HEK293T (cell line): Measurements from ENCODE around the gene TRAF6.

Source experiments
- CTCF ChIA-PET: fragments of 350-600 bp; formaldehyde crosslinking; extraction: SDS; loops from one replicate; lab custom pipeline; 2021; ENCODE audit warnings: antibody characterized with exemption, inconsistent platforms; lab: Yijun Ruan, JAX
- POLR2A ChIA-PET: fragments of 350-600 bp; formaldehyde crosslinking; extraction: SDS; loops from one replicate; lab custom pipeline; 2020; ENCODE audit warnings: antibody characterized with exemption, inconsistent platforms; lab: Yijun Ruan, JAX
- DNase-seq: peaks from one replicate; pipeline ENCODE4 v3.0.0; 2012; ENCODE audit warnings: mixed read lengths; ENCODE audit errors: extremely low spot score
- ARNT ChIP-seq: fragments of 450-650 bp; IDR thresholded peaks from 2 replicates; pipeline ENCODE4 v1.6.1; 2017; ENCODE audit warnings: mild to moderate bottlenecking
- BHLHE40 ChIP-seq: fragments of 450-650 bp; IDR thresholded peaks from 2 replicates; pipeline ENCODE4 v1.6.1; 2016; ENCODE audit warnings: mild to moderate bottlenecking, moderate library complexity, borderline replicate concordance
- CTBP1 ChIP-seq: fragments of 450-650 bp; IDR thresholded peaks from 2 replicates; pipeline ENCODE4 v1.6.1; 2016; ENCODE audit warnings: borderline replicate concordance
- ELF4 ChIP-seq: fragments of 450-650 bp; IDR thresholded peaks from 2 replicates; pipeline ENCODE4 v1.6.1; 2017; ENCODE audit warnings: antibody characterized with exemption
- FOXA1 ChIP-seq: fragments of 450-650 bp; IDR thresholded peaks from 2 replicates; pipeline ENCODE4 v1.6.1; 2016; ENCODE audit warnings: mild to moderate bottlenecking
- FOXK2 ChIP-seq: fragments of 450-650 bp; IDR thresholded peaks from 2 replicates; pipeline ENCODE4 v1.6.1; 2016; ENCODE audit warnings: mild to moderate bottlenecking
- FOXM1 ChIP-seq: fragments of 450-650 bp; IDR thresholded peaks from 2 replicates; pipeline ENCODE4 v1.6.1; 2017; ENCODE audit warnings: mild to moderate bottlenecking, borderline replicate concordance
- HDGF ChIP-seq: fragments of 450-650 bp; IDR thresholded peaks from 2 replicates; pipeline ENCODE4 v1.6.1; 2017; ENCODE audit warnings: antibody characterized with exemption, borderline replicate concordance
- L3MBTL2 ChIP-seq: fragments of 450-650 bp; conservative IDR thresholded peaks from 2 replicates; pipeline ENCODE4 v1.6.1; 2016; ENCODE audit warnings: mild to moderate bottlenecking
- LEF1 ChIP-seq: fragments of 450-650 bp; IDR thresholded peaks from 2 replicates; pipeline ENCODE4 v1.6.1; 2017; ENCODE audit warnings: mild to moderate bottlenecking, borderline replicate concordance
- NFRKB ChIP-seq: fragments of 450-650 bp; IDR thresholded peaks from 2 replicates; pipeline ENCODE4 v1.6.1; 2016; ENCODE audit warnings: mild to moderate bottlenecking, moderate library complexity
- PKNOX1 ChIP-seq: fragments of 450-650 bp; IDR thresholded peaks from 2 replicates; pipeline ENCODE4 v1.6.1; 2016
- SP1 ChIP-seq: fragments of 450-650 bp; IDR thresholded peaks from 2 replicates; pipeline ENCODE4 v1.6.1; 2017
- SUZ12 ChIP-seq: fragments of 450-650 bp; IDR thresholded peaks from 2 replicates; pipeline ENCODE4 v1.6.1; 2016; ENCODE audit warnings: mild to moderate bottlenecking
- TARDBP ChIP-seq: fragments of 450-650 bp; IDR thresholded peaks from 2 replicates; pipeline ENCODE4 v1.6.1; 2016
- ZNF384 ChIP-seq: fragments of 450-650 bp; IDR thresholded peaks from 2 replicates; pipeline ENCODE4 v1.6.1; 2016

Gene TRAF6

GRCh38 chr11:36458129-36458915 is 51.8 kb downstream of the TRAF6 start:
- ChIA-PET POLR2A (no interaction called here), CTCF (interaction anchor here (0.7 kb wide), 1 partner anchor 973 kb away, joined by 3 read pairs; no protein-coding TSS in a partner anchor)
- no peak for DNase-seq
- no peak for TF ChIP-seq PKNOX1
- no peak for TF ChIP-seq NFRKB
- TF ChIP-seq FOXK2 = no peak
- no peak for TF ChIP-seq SP1
- TF ChIP-seq FOXA1 = no peak

GRCh38 chr11:36456156-36456555 is 53.9 kb downstream of the TRAF6 start:
- CTCF ChIA-PET = interaction anchor here (0.9 kb wide), 1 partner anchor 12 kb away, joined by 3 read pairs; no protein-coding TSS in a partner anchor

DNA sequence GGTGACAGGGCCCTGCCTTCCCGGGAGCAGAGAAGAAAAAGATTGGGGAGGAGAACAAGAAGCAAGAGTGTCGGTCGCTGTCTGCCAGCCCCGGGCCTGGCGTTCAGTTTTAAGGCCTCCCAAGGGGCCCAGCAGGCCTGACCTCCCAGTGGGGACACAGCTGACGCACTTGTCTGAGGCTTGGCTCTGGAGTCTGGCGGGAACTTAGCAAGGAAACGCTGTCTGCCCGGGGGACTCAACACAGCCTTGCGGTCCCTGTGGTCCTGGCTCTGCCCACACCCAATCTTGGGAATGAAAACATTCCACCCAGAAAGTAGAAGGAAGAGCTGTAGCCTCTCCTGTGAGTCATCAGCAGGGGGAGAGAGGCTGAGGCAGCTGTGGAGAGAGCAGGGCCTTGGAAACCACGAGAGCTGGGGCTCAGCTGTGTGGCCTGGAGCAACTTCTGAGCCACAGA is 54.4 kb downstream of the TRAF6 start:
- DNase-seq = no peak

More at GRCh38 chr11:36456156-36456555, 53.9 kb downstream of the TRAF6 start:
- DNase-seq = no peak
- POLR2A ChIA-PET = interaction anchor here (0.7 kb wide), 1 partner anchor 35 kb away, joined by 3 read pairs; no protein-coding TSS in a partner anchor
- TF ChIP-seq SUZ12 = no peak
- no peak for TF ChIP-seq SP1
- TF ChIP-seq LEF1 = no peak
- TF ChIP-seq TARDBP = no peak

GRCh38 chr11:36454941-36455631 is 55.0 kb downstream of the TRAF6 start:
- no peak for DNase-seq
- ChIA-PET POLR2A (no interaction called here), CTCF (interaction anchor here (0.9 kb wide), 1 partner anchor 13 kb away, joined by 3 read pairs; no protein-coding TSS in a partner anchor)
- TF ChIP-seq ARNT (no peak), FOXM1 (no peak), SP1 (no peak), FOXK2 (no peak), ZNF384 (no peak), CTBP1 (no peak), BHLHE40 (no peak), LEF1 (no peak), L3MBTL2 (no peak), NFRKB (no peak), ELF4 (no peak), TARDBP (no peak), PKNOX1 (no peak), SUZ12 (no peak), HDGF (no peak), FOXA1 (no peak)

More for the DNA sequence above, 54.4 kb downstream of the TRAF6 start:
- ChIA-PET CTCF (interaction anchor here (0.9 kb wide), 1 partner anchor 13 kb away, joined by 3 read pairs; no protein-coding TSS in a partner anchor), POLR2A (no interaction called here)
- no peak for TF ChIP-seq BHLHE40
- TF ChIP-seq SP1 = no peak
- TF ChIP-seq FOXA1 = no peak
- no peak for TF ChIP-seq ZNF384
- no peak for TF ChIP-seq FOXM1
- TF ChIP-seq NFRKB = no peak
- TF ChIP-seq L3MBTL2 = no peak
- no peak for TF ChIP-seq PKNOX1
- no peak for TF ChIP-seq ELF4
- TF ChIP-seq SUZ12 = no peak
- no peak for TF ChIP-seq ARNT
- no peak for TF ChIP-seq TARDBP

- ChIA-PET POLR2A (no interaction called here), CTCF (no interaction called here)
- TF ChIP-seq SP1 = no peak
- no peak for TF ChIP-seq L3MBTL2
- TF ChIP-seq FOXK2 = no peak
- no peak for TF ChIP-seq ZNF384
- no peak for TF ChIP-seq TARDBP
- TF ChIP-seq PKNOX1 = no peak
- no peak for TF ChIP-seq HDGF
- TF ChIP-seq FOXA1 = no peak
- no peak for TF ChIP-seq SUZ12
- no peak for TF ChIP-seq ARNT
- DNase-seq = no peak
These were observed 55.5 kb downstream of the TRAF6 start for GRCh38 chr11:36454551-36454940.
